C4-2B (cell line): Measurements from ENCODE around the gene CCL11.

Experiments
- CTCF ChIP-seq: fragments of 450-650 bp; conservative IDR thresholded peaks from 2 replicates; pipeline ENCODE4 v1.5.1; 2017; ENCODE audit warnings: mild to moderate bottlenecking
- ZFX ChIP-seq: fragments of 450-650 bp; IDR thresholded peaks from 2 replicates; pipeline ENCODE4 v1.6.1; 2017

GRCh38 chr17:34246446-34246845, 39.1 kb upstream of the CCL11 start:
- no peak for TF ChIP-seq CTCF
- TF ChIP-seq ZFX, result no peak
